PC-9 (cell line): ENCODE results near the gene ARHGEF39. TPM values are rescaled to one million over a fixed set of nuclear protein-coding genes. Genes with fewer than 3 reads are reported as not detected.

Experiments used
- microRNA-seq: library from miRNA; unstranded; fragments of <30 nt; microRNA quantifications from one replicate; pipeline ENCODE4 v1.2.0, GENCODE V29; 2021; ENCODE audit warnings: borderline number of aligned reads, borderline replicate concordance
- total RNA-seq: library from RNA; stranded (reverse); gene quantifications from 2 replicates; pipeline ENCODE4 v1.2.3, GENCODE V29; 2021

The ARHGEF39 gene
- total RNA-seq, 1 experiment from 2014 or later = 15.6 TPM

Small RNAs within 50 kb of the gene (microRNA-seq; reads per million reads assigned to microRNA genes)
- gene MIR6852 = not detected

Other genes with a start within 250 kb of the ARHGEF39 start
- gene RUSC2, start 175.1 kb downstream of the ARHGEF39 start, total RNA-seq = 10.1 and 12.5 TPM in 2 replicates
- 25.5 and 30.6 TPM in 2 replicates for gene TESK1, start 59.9 kb downstream of the ARHGEF39 start, total RNA-seq
- gene CD72, start 46.8 kb downstream of the ARHGEF39 start, total RNA-seq = 3.2 and 4.1 TPM in 2 replicates
- not detected in 2 replicates for gene SIT1, start 14.3 kb downstream of the ARHGEF39 start, total RNA-seq
- gene RMRP, start 7.2 kb downstream of the ARHGEF39 start, total RNA-seq = 13,432 and 13,506 TPM in 2 replicates
- 6.9 and 10.5 TPM in 2 replicates for gene CCDC107, start 6.9 kb downstream of the ARHGEF39 start, total RNA-seq
- gene CA9, start 8.7 kb upstream of the ARHGEF39 start, total RNA-seq = 2.5 and 6.6 TPM in 2 replicates
- 30.5 and 60.0 TPM in 2 replicates for gene TPM2, start 24.7 kb upstream of the ARHGEF39 start, total RNA-seq
- 101 and 114 TPM in 2 replicates for gene TLN1, start 67.0 kb upstream of the ARHGEF39 start, total RNA-seq
- 22.4 and 23.6 TPM in 2 replicates for gene CREB3, start 67.5 kb upstream of the ARHGEF39 start, total RNA-seq
- 25.0 and 29.6 TPM in 2 replicates for gene GBA2, start 84.0 kb upstream of the ARHGEF39 start, total RNA-seq
- 21.8 and 25.1 TPM in 2 replicates for gene RGP1, start 84.1 kb upstream of the ARHGEF39 start, total RNA-seq
- gene MSMP, start 89.1 kb upstream of the ARHGEF39 start, total RNA-seq = not detected in 2 replicates
- 11.3 and 12.2 TPM in 2 replicates for gene NPR2, start 126.4 kb upstream of the ARHGEF39 start, total RNA-seq
- 0.48 and 1.0 TPM in 2 replicates for gene SPAG8, start 147.1 kb upstream of the ARHGEF39 start, total RNA-seq
- 53.1 and 73.9 TPM in 2 replicates for gene HINT2, start 149.8 kb upstream of the ARHGEF39 start, total RNA-seq
- gene FAM221B, start 163.5 kb upstream of the ARHGEF39 start, total RNA-seq = not detected in 2 replicates
- 6.3 and 6.4 TPM in 2 replicates for gene TMEM8B, start 164.0 kb upstream of the ARHGEF39 start, total RNA-seq
- not detected in 2 replicates for gene OR13J1, start 205.2 kb upstream of the ARHGEF39 start, total RNA-seq
- gene HRCT1, start 241.0 kb upstream of the ARHGEF39 start, total RNA-seq = 2.0 and 3.6 TPM in 2 replicates
- 0.72 and 0.73 TPM in 2 replicates for gene SPAAR, start 244.3 kb upstream of the ARHGEF39 start, total RNA-seq